ENCODE measurements around the gene CDK5R1. TPM values are rescaled to one million over a fixed set of nuclear protein-coding genes. Genes with fewer than 3 reads are reported as not detected.

Gene CDK5R1
- total and polyA plus RNA-seq, 2 donors (not counting 1 experiment from before 2014, with no cell fraction given): 2.4 to 6.2 TPM

DNA sequence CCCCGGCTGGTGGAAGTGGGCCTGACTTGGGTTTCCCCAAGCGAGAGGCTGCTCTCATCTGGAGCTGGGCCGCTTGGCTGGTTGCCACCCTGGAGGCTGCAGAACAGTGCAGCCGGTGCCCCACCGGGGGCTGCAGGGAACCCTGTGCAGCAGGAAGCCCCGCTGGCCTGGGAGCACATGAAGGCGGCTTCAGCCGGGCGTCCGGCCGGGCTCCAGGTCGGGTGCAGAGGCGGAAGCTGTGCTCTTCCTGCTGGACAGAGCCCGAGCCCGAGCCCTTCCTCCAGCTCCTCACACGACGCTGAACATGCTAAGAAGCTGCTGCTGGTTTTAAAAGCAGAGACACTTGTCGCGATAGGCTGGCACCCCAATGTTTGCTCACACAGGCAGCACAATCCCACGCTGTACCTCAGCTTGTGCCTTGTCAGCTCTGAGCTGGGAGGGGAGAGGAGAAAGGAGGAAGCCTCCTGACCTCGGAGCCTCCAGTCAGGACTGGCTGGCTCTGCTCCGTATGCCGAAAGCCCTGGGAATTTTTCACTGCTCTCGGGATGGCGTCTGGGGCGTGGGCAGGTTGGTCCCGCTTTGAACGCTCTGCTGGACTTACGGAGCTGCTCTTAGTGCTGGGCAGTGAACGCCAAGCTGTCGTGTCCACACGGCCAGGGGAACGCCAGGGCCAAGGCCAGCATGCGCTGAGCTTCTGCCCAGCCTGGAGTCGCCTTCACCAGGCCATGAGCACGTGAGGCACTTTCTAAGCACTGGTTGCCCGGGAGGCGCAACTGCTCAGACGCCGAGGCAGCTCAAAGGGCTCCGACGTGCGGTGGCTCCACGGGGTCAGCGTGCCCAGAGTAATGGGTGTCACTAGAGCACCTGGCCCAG lies 8.8 kb downstream of the CDK5R1 start:
- no peak overlapping the region for H3K4me3 Mint-ChIP-seq
- peaks cover 52 to 57% of the 10 kb centered on the region in 2 donors for H3K4me1 ChIP-seq (ENCODE audit: control insufficient read depth in 2 of 2, insufficient read depth in 2 of 2, low read length in 2 of 2)

More for the DNA sequence above, 8.8 kb downstream of the CDK5R1 start:
- Histone ChIP-seq H3K79me2 (ENCODE audit: control insufficient read depth, insufficient read depth, low read length) (peaks cover 30% of the 10 kb centered on the region), H3K4me3 (ENCODE audit: control extremely low read depth in 1 of 5, extremely low read depth in 1 of 5, insufficient read depth in 1 of 5, low read depth in 2 of 5, low read length in 4 of 5) (no peak overlapping the region), H3K9me3 (ENCODE audit: control extremely low read depth in 1 of 3, control insufficient read depth in 2 of 3, insufficient read depth in 1 of 3, low read length in 2 of 3) (peaks cover 0 to 5% (median 0%) of the 10 kb centered on the region in 3 donors), H3K36me3 (replicated peaks in 1 of 2; ENCODE audit: control extremely low read depth in 1 of 2, control insufficient read depth in 1 of 2, extremely low read depth in 1 of 2, insufficient read depth in 2 of 2, low read length in 1 of 2) (no peaks in the 10 kb centered on the region), H3K9ac (ENCODE audit: low read length) (no peak overlapping the region), H3K27ac (ENCODE audit: low read length in 2 of 2) (no peak overlapping the region), H2AFZ (ENCODE audit: insufficient read depth, low read depth, low read length, poor library complexity, severe bottlenecking) (peak overlapping the region; percentile 29), H4K20me1 (ENCODE audit: control insufficient read depth, insufficient read depth, low read length, poor library complexity, severe bottlenecking) (no peaks in the 10 kb centered on the region), H3K4me2 (replicated peaks; ENCODE audit: low read depth, low read length, poor library complexity, severe bottlenecking) (peak overlapping the region; percentile 50), H3K27me3 (replicated peaks in 1 of 4; ENCODE audit: control extremely low read depth in 1 of 4, control insufficient read depth in 3 of 4, insufficient read depth in 4 of 4, low read length in 3 of 4) (no peaks in the 10 kb centered on the region)
- no peak overlapping the region for H3K27ac Mint-ChIP-seq
- TF ChIP-seq CTCF (IDR thresholded peaks at IDR 0.05) (no peak), EZH2 (IDR thresholded peaks at IDR 0.05; ENCODE audit: borderline replicate concordance, insufficient read depth, low read depth, low read length, poor library complexity, severe bottlenecking) (no peak)
- CTCF ChIA-PET: interaction anchor here (0.6 to 1.7 kb wide), 5 partner anchors 8 to 32 kb away, joined by 3 to 7 read pairs (median 4); no protein-coding TSS in a partner anchor
- intact Hi-C loops (cut with micrococcal nuclease): no loop called here
- H3K27me3 Mint-ChIP-seq: no peaks in the 10 kb centered on the region
- ATAC-seq (ENCODE audit: low read depth) (no peak), DNase-seq (peak; percentile 26)
- 76% methylated on average over 45 of the region's 45 CpGs for WGBS (ENCODE audit: insufficient coverage)
- H3K9me3 Mint-ChIP-seq (ENCODE audit: insufficient read depth): no peaks in the 10 kb centered on the region
- H3K4me1 Mint-ChIP-seq: peaks cover 48% of the 10 kb centered on the region
- POLR2A ChIA-PET: no interaction called here
